ENCODE results near the gene PACRG. TPM values are rescaled to one million over a fixed set of nuclear protein-coding genes. Genes with fewer than 3 reads are reported as not detected.

Gene PACRG
- polyA plus RNA-seq, 1 of the 3 experiments (the other 2 are of a cell fraction) = 0.56 TPM

GRCh38 chr6:162887981-162888689 is 160.4 kb downstream of the PACRG start:
- TF ChIP-seq MEF2A (IDR thresholded peaks at IDR 0.05; ENCODE audit: borderline replicate concordance, low read depth) = no peak
- no peak for TF ChIP-seq GATA2 (CRISPR knock-in tag; IDR thresholded peaks at IDR 0.05)
- no peak for TF ChIP-seq MXI1 (IDR thresholded peaks at IDR 0.05; ENCODE audit: low read depth, low read length)
- no peak for TF ChIP-seq RFX5 (IDR thresholded peaks at IDR 0.05; ENCODE audit: low read length)
- no peak for TF ChIP-seq YY1 (IDR thresholded peaks at IDR 0.05; ENCODE audit: low read depth)
- H4K20me1 ChIP-seq (ENCODE audit: insufficient read depth) = no peaks in the 10 kb centered on the region
- WGBS (ENCODE audit: low lambda C conversion rate) = 45% methylated on average over 6 of the region's 15 CpGs
- H3F3A ChIP-seq (replicated peaks; ENCODE audit: insufficient read depth) = no peaks in the 10 kb centered on the region
- ChIA-PET CTCF (interaction anchor here (1.7 kb wide), 1 partner anchor 17 kb away, joined by 3 read pairs; no protein-coding TSS in a partner anchor), POLR2A (no interaction called here)
- DNase-seq = no peak
- H3K9me2 ChIP-seq = no peaks in the 10 kb centered on the region
- H3K27me3 ChIP-seq (ENCODE audit: insufficient read depth) = no peaks in the 10 kb centered on the region
- no peak overlapping the region for H2AFZ ChIP-seq (ENCODE audit: low read depth)
- H3K36me3 ChIP-seq (replicated peaks in 1 of 2; ENCODE audit: control insufficient read depth in 1 of 2, insufficient read depth in 2 of 2, low read length in 1 of 2) = no peaks in the 10 kb centered on the region
- H3K9ac ChIP-seq = no peak overlapping the region
- H3K27ac ChIP-seq (ENCODE audit: low read depth in 2 of 2, low read length in 1 of 2) = no peak overlapping the region
- no peaks in the 10 kb centered on the region; a peak in 1 of 4 replicates for H3K4me1 ChIP-seq (ENCODE audit: control insufficient read depth in 1 of 2, insufficient read depth in 2 of 2, low read depth in 1 of 2, low read length in 1 of 2)
- no peaks in the 10 kb centered on the region for H3K9me3 ChIP-seq
- H3K4me3 ChIP-seq (ENCODE audit: low read depth in 2 of 2, low read length in 1 of 2) = no peak overlapping the region
- no peak overlapping the region for H3K4me2 ChIP-seq
- H3K79me2 ChIP-seq (ENCODE audit: insufficient read depth) = no peaks in the 10 kb centered on the region

GRCh38 chr6:162889303-162889702 is 161.5 kb downstream of the PACRG start:
- Histone ChIP-seq H3K9me2 (no peaks in the 10 kb centered on the region), H3K4me2 (no peak overlapping the region), H4K20me1 (ENCODE audit: insufficient read depth) (no peaks in the 10 kb centered on the region), H3K27me3 (ENCODE audit: insufficient read depth) (no peaks in the 10 kb centered on the region), H3K4me3 (ENCODE audit: low read depth in 2 of 2, low read length in 1 of 2) (no peak overlapping the region), H3K9ac (no peak overlapping the region), H2AFZ (ENCODE audit: low read depth) (no peak overlapping the region), H3K9me3 (no peaks in the 10 kb centered on the region), H3K27ac (ENCODE audit: low read depth in 2 of 2, low read length in 1 of 2) (no peak overlapping the region), H3K4me1 (ENCODE audit: control insufficient read depth in 1 of 2, insufficient read depth in 2 of 2, low read depth in 1 of 2, low read length in 1 of 2) (no peaks in the 10 kb centered on the region; a peak in 1 of 4 replicates), H3K36me3 (replicated peaks in 1 of 2; ENCODE audit: control insufficient read depth in 1 of 2, insufficient read depth in 2 of 2, low read length in 1 of 2) (no peaks in the 10 kb centered on the region), H3F3A (replicated peaks; ENCODE audit: insufficient read depth) (no peaks in the 10 kb centered on the region), H3K79me2 (ENCODE audit: insufficient read depth) (no peaks in the 10 kb centered on the region)
- TF ChIP-seq CHD2 (IDR thresholded peaks at IDR 0.05; ENCODE audit: low read length, partially characterized antibody) (no peak), GABPA (IDR thresholded peaks at IDR 0.05; ENCODE audit: low read depth) (no peak), IRF3 (IDR thresholded peaks at IDR 0.05; ENCODE audit: low read depth, low read length) (no peak)
- CTCF ChIA-PET = interaction anchor here (0.9 to 1.7 kb wide), 3 partner anchors 16 to 19 kb away, joined by 3 to 4 read pairs (median 3); no protein-coding TSS in a partner anchor
- POLR2A ChIA-PET = no interaction called here
- DNase-seq = no peak
- WGBS (ENCODE audit: low lambda C conversion rate) = 48% methylated on average over 1 of the region's 1 CpG

GRCh38 chr6:162898011-162898410 is 170.2 kb downstream of the PACRG start:
- CTCF ChIA-PET = interaction anchor here (1.0 to 2.5 kb wide), 2 partner anchors 41 to 54 kb away, joined by 3 to 7 read pairs; no protein-coding TSS in a partner anchor
- Histone ChIP-seq H3K4me2 (no peak overlapping the region), H3K4me3 (ENCODE audit: low read depth in 2 of 2, low read length in 1 of 2) (no peak overlapping the region), H3K27me3 (ENCODE audit: insufficient read depth) (no peaks in the 10 kb centered on the region), H4K20me1 (ENCODE audit: insufficient read depth) (no peaks in the 10 kb centered on the region), H3K4me1 (ENCODE audit: control insufficient read depth in 1 of 2, insufficient read depth in 2 of 2, low read depth in 1 of 2, low read length in 1 of 2) (no peaks in the 10 kb centered on the region), H3K9ac (no peak overlapping the region), H3K36me3 (replicated peaks in 1 of 2; ENCODE audit: control insufficient read depth in 1 of 2, insufficient read depth in 2 of 2, low read length in 1 of 2) (no peaks in the 10 kb centered on the region), H3K27ac (ENCODE audit: low read depth in 2 of 2, low read length in 1 of 2) (no peak overlapping the region), H3K9me3 (no peaks in the 10 kb centered on the region), H3K9me2 (no peaks in the 10 kb centered on the region), H2AFZ (ENCODE audit: low read depth) (no peak overlapping the region), H3K79me2 (ENCODE audit: insufficient read depth) (no peaks in the 10 kb centered on the region), H3F3A (replicated peaks; ENCODE audit: insufficient read depth) (no peaks in the 10 kb centered on the region)
- WGBS (ENCODE audit: low lambda C conversion rate) = 81% methylated on average over 8 of the region's 8 CpGs
- DNase-seq = no peak
- POLR2A ChIA-PET = no interaction called here
- TF ChIP-seq YY1 (IDR thresholded peaks at IDR 0.05; ENCODE audit: low read depth) = no peak
- no peak for TF ChIP-seq PBX3 (IDR thresholded peaks at IDR 0.05)
- no peak for TF ChIP-seq NFIC (IDR thresholded peaks at IDR 0.05; ENCODE audit: borderline replicate concordance)
- no peak for TF ChIP-seq CHD2 (IDR thresholded peaks at IDR 0.05; ENCODE audit: low read length, partially characterized antibody)
- TF ChIP-seq FOSL2 (IDR thresholded peaks at IDR 0.05; ENCODE audit: borderline replicate concordance, low read depth) = no peak
- no peak for TF ChIP-seq TEAD4 (IDR thresholded peaks at IDR 0.05; ENCODE audit: borderline replicate concordance, insufficient read depth)
- no peak for TF ChIP-seq FOXJ3 (CRISPR knock-in tag; IDR thresholded peaks at IDR 0.05)
